HG03571 (cell line): ENCODE data around the gene JAM3.
"Not testable (repeated sequence)": the region's sequence is repeated elsewhere in the genome, so short reads cannot be mapped to it uniquely, and the experiment has no call there.

ENCODE experiments used
- ATAC-seq: cut with Tn5 transposase; IDR thresholded peaks from one replicate; pipeline ENCODE4 v1.9.1; 2021; ENCODE audit not compliant: unreplicated experiment

Gene JAM3

DNA sequence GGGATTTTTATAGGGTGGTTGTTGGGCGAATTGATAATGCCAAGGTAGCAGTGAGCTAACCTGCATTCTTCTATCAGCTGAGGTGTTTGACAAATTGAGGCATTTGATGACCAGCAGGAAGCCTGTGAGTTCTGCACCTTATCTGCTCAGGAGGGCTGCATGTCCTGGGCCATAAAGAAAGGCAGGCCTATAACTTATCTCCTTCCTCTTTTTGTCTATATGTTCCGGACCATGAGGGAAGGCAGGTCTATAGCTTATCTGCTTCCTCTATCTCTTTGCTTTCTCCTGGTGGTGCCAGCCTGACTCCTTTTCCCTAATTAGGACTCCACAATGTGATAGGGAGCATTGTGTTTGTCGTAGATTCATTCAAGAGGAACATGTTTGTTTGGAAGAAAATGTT, 8.6 kb upstream of the JAM3 start:
- ATAC-seq, result no peak

DNA sequence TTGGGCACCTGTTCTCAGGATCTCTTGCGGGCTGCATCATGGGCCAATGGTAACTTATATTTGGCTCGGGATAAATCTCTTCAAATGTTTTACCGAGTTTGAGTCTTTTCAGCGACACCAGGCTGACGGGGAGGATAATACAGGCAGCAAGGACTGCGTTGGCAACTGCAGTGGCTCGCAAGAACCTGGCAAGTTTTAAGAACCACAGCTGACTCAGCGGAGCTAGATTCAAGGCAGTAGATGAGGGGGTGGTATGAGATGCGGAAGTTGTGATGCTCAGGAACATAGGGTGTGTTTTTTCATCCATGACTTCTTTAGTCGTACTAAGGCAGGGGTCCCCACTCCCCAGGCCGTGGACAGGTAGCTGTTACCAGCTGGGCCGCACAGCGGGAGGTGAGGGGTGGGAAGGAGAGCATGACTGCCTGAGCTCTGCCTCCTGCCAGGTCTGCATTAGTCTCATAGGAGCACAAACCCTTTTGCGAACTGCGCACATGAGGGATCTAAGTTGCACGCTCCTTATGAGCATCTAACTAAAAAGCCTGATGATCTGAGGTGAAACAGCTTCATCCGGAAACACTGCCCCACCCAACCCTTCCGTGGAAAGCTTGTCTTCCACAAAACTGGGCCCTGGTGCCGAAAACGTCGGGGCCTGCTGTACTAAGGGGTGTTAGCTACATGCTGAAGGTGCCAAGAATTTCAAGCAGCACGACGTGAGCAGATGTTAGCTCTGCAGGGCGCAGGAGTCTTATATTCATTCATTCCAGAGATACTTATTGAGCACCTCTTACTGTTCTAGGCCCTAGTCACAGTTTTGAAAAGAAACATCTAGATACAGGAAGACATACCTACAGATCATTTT, 6.4 kb upstream of the JAM3 start:
- no peak for ATAC-seq

DNA sequence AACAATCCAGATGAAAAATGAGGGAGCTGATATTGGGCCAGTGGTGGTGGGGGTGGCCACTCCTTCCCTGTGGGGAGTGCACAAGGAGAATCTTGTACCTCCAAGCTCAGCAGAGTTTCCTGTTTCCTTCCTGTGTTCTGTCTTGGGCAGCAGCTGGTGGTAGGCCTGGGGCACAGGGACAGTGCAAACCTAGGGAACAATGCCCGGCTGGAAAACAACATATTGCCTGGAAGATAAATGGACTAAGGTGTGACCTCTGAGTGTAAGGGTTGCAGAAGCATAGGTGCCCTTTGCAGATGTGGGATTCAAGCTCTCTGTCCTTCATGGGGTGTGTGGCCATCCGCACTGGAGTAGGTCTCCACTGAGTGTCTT, 5.8 kb upstream of the JAM3 start:
- no peak for ATAC-seq

DNA sequence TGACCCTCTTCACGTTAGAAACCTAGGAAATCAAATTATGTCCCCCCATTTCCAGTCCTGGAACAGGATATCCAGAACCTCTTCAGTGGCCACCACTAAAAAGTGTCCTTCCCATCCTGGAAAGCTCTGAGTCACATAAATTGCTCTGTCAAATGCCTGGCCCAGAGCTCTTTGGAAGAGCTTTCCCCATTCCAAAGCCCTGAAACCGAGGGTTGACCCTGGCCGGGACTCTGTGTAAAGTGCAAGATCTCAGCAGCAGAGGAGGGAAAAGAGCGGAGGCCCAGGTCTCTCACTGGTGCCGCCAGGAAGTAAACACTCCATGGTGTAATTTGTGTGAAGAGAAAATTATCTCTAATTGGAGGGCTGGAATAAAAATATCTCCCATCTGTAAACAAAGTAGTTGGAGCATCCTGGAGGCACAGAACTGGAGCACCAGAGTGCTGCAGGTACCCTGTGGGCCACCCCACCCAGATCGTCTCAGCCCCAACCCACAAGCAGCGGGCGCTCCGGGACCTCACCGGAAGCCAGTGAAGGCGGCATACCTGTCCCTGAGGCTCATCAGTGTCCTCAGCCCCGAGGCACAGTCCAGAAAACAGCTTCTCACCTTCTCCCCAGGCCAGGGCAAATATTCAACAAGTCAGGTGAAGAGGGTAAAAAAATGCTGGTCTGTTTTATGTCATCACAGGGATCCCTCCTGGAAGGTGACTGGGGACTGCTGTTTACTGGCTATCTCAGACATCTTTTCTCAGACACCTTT, 4.7 kb upstream of the JAM3 start:
- ATAC-seq, result no peak

DNA sequence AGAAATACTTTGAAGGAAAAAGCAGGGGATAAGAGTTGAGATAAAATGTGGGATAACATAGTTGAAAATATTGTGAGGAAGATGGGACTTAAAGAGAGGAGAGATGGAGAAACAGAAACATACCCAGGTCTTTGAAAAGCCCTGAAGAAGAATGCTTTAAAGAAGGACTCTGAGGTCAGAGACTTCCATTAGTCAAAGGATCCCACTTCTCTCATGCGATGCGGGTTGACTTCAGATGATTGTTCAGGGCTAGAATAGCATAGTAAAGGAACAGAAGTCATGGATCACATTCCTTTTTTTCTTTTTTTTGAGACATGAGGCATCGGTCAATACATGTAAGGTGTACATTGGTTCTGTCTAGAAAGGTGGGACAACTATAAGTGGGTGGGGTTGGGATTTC, 3.5 kb upstream of the JAM3 start:
- no peak for ATAC-seq

DNA sequence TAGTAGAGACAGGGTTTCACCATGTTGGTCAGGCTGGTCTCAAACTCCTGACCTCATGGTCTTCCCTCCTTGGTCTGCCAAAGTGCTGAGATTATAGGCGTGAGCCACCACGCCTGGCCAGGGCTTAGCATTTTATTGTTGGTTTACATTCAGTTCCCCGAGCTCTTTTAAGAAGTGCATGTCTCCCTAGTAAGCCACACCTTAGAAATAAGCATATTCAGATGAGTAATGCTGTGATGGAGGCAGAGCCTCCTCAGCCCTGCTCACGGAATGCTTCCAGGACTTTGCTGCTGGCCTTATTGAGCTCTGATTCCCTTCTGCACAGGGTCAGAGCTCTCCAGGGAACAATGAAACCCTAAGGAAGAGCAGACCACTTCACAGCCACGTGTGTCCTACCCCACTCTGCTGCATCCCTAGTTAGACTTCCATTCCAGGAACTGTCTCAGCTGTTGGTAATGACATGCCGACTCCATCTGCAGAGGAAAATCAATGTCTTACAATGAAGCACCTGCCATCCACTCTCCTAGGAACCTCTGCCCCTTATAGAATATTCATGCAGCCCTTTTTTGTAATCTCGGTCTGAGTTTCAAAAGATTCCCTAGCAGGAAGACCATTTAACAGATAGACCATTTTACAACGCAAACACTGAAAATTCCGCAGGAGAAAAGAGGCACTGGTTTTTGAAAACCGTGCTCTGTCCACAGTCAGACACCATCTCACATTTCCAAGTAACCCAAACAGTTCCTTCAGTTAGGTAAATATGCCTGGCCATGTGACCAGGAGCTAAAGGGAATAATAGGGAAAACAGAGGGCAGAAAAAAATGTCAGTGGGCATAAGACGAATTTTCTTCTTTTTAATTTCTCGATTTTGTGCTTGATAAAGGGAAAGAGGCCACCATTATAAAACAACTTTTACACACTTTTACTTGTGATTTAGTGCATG, 1.7 kb upstream of the JAM3 start:
- ATAC-seq, result no peak

DNA sequence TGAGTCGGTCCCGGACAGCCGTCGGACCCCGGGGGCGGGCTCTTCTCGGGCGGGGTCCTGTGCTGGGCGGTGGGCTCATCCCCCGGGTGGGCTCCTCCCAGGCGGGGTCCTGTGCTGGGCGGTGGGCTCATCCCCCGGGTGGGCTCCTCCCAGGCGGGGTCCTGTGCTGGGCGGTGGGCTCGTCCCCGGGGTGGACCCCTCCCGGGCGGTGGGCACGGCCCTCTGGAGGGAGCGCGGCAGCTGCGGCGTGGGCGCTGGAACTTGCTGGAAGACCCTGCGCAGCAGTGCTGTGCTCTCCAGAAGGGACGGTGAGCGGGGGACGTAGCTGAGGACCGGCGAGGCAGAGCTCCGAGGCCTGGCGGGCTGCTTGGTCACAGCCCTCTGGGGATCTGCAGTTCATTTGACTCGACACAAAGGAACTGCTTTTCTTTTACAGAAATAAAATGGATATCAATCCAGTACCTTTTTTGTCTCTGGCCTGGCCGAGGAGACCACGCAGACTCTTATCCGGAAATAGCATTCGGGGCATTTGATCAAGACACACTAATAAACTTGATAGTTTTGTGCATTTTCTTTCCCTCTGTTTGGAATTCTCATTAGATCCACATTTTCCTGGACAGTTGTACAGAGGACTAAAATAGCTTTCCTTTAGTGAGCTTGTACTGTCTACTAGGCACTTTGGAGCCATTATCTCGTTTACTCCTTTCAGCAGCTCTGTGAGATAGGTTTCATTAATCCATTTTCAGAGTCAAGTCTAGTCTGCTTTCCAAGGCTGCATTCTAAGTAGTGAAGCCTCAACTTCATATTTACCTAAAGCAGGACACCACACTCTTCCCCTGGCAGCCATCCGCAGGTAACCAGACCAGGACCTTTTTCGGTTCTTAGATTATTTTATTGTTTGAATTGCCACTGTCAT, 812 bp downstream of the JAM3 start:
- no peak for ATAC-seq

DNA sequence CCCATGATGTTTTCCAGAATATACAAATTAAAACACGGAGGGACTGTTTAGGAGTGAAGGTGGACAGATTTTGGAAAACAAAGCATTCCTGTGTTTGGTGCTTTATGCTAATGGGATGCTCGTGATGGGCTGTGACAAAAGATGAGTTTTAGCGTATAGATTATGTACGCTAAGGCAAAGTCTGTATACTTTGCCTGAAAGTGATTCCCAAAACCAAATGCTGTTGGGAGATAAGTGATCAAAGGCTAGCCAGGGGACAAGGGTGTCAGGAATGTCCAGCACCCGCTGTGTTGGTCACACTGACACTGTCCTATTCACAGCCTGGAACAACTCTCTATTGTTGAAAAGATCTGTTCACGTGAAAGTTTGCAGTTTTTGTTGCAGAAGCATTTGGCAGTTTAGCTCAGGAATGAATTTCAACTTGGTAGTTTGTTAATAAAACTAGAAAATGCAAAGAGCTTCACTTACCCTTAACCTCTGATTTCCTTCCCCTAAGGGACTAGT, 1.5 kb downstream of the JAM3 start:
- ATAC-seq, result no peak

DNA sequence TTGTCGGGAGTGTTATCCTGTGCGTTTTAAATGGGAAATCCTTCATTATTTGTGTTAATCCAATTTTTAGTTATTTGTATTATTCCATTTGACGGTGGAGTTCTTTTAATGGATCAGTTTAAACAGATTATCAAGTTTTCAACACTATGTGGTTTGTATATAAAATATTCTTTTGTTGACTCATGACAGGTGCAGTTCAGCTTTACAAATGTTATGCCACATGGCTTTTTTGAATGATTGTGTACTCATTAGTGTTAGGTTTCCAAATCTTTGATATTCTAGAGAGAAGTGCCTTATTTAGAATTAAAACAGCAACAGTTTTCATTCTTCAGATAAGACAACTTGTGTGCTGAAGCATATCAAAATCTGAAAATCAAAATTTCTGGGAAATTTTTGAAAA, 2.4 kb downstream of the JAM3 start:
- ATAC-seq, result no peak

DNA sequence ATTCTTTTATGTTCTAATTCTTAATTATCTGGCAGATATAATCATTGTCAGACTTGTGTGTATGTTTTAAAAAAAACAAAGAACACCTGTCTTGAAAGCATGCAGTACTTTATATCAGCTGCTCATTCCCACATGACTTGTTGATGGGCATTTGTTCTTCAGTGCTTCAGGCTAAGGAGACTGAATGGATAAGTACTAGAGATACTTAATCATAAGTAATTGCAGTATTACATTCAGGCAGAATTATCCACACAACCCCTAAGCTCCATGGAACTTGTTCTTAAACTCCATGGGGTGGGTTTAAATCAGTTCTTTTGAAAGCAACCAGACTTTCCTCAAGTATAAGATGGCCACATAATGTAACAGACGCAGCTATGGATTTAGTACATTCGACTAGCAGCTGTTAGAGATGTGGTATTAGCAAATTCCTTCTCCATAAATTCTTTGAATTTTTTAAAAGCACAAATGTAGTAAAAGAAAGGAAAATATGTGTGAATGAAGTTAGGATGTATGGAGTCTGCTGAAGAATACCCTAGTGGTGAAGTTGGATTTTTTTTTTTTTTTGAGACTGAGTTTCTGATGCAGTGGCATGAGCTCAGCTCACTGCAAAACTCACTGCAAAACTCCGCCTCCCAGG, 3.0 kb downstream of the JAM3 start:
- no peak for ATAC-seq

DNA sequence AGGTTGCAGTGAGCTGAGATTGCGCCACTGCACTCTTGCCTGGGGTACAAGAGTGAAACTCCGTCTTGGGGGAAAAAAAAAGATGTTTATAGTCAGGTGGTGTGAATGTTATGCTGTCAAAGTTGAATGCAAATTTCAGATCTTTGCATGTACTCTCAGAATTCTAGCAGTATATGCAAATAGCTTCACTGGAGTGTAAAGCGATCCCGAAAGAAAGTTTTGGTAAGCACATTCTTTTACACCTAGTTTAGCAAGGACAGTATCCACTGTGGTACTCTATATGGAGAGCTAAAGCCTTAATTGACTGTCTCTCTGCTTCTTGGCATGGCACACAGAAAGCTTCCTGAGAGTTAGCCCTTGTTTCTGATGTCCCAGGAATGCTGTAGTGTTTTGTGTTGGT, 4.0 kb downstream of the JAM3 start:
- ATAC-seq, result no peak

DNA sequence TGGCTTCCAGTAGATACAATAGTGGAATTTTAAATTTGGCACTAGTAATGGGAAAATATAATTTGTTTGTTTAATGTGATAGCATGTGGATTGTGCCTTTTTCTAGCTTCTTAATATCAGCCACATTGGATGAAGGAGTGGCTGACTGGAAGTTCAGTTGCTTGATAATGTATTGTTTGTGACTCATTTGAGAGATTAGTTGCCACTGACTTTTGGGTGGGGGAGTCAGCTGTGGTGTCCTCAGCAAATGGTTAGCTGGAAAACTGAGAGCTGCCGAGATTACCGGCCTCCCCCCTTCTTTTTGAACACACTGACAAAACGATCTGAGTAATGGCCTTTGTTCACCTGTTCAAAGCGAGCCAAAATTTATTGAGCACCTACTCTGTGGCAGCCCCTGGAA, 5.5 kb downstream of the JAM3 start:
- no peak for ATAC-seq

DNA sequence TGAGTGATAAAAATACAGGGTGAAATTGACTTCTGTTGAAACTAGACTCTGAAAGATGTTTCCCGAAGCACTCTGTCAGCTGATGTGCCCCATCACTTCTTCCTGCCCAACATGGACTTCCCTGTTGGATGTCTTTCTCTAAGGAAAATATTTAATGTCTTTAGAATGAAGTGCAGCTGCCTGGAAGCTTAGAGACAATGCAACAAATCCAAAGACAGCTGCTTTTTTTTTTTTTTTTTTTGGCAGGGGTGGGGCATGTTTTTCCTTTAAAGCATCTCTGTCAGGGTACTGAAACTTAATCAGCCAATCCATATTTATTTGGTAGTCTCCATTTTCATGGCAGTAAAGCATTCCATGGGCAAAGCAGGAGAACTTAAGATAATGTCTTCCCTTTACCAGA, 5.9 kb downstream of the JAM3 start:
- ATAC-seq, result no peak

DNA sequence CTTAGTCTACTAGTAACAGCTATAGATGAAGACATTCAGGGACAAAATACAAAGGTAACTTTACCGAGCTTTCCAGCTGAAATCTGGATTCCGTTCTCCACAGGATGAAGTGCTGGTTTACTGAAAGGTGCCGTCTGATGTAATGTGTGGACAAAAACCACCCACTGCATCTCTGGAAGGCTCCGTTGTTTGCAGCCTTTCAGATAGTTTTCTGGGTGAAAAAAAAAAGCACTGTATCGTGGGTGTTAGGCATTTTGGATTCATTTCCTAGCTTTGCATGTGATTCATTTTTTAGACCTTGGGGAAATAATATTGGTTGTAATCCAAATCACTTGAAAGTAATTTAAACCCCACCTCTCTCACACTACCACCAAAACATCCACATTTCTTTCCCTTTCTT, 10.4 kb downstream of the JAM3 start:
- no peak for ATAC-seq

DNA sequence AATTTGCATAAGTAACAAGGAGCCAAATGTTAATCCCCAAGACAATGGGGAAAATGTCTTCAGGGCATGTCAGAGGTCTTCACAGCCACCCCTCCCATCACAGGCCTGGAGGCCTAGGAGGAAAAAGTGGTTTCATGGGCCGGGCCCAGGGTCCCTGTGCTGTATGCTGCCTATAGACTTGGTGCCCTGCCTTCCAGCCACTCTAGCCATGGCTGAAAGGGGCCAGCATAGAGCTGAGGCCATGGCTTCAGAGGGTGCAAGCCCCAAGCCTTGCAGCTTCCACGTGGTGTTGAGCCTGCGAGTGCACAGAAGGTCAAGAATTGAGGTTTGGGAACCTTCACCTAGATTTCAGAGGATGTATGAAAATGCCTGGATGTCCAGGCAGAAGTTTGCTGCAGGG, 12.4 kb downstream of the JAM3 start:
- not testable (repeated sequence) for ATAC-seq

DNA sequence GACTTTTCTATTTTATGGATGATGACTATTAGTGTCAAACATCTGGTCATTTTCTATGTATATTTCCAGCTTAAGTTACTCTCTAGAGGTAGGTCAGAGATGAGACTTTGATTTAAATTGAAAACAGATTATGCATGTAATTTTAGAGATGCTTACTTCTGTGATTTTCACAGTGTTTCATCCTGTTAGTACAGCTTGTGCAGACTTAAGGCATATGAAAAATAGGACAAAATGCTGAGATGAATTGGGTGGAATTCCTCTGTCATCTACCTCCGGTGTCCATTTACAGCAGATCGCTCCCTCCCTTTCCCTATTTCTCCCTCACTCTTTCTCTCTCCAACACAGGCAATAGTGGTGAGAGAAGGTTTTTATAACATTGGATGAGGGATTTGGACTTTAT, 14.1 kb downstream of the JAM3 start:
- ATAC-seq, result no peak

DNA sequence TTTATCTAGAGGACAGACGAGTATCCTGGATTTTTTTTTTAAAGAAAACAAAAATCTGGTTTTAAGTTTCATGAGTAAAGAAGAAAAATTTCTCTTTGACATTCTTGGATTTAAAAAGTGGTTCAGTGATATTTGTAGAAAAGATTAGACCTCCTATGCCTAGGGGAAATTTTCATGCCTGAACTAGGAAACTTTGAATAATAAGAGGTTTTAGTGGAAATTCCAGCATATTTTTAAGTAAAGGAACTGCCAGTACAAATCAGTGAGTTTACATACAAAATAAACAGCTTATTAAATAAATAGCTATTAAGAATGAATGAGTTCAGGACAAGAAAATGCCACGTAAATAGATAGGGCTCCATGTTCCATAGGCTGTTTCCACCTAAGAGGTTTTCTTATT, 17.5 kb downstream of the JAM3 start:
- no peak for ATAC-seq

DNA sequence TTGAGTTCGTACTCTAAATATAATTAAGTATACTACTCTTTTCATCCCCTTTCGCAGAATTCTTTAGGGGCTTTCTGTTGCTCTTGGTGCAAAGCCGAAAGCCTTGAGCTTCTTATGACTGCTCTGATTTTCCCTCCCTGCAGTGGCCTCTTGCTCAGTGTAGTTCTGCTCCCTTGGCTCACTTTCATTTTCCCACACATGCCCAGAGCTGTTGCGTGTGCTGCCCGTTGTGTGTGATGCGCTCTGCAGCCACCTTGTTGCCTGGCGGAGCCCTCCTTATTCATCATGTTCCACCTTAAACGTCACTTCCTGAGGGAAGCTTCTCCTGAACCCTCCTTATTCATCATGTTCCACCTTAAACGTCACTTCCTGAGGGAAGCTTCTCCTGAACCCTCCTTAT, 23.1 kb downstream of the JAM3 start:
- not testable (repeated sequence) for ATAC-seq

DNA sequence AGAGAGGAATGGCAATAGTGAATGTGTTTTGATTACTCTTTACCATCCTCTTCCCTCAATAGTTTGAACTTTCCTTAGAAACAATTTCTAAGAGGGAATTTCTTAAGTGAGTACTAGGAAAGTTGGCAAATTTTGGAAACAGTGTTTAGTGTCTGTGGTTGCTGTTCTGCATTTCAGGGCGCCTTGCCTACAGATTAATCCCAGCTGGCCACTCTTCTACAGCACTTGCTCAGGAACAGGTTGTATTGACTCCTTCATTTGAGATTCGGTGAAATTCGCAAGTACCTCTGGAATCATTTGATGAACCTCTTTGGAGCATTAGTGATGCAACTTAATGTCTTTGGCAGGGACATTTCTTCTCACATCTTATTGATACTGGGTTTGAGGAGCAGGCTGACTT, 28.3 kb downstream of the JAM3 start:
- no peak for ATAC-seq
